Smooth muscle cell (in vitro differentiated cells): ENCODE results near the gene E4F1. TPM values are rescaled to one million over a fixed set of nuclear protein-coding genes. Genes with fewer than 3 reads are reported as not detected.

Experiments used
- DNase-seq: peaks from one replicate; lab custom pipeline; 2025; ENCODE audit not compliant: unreplicated experiment; lab: John Stamatoyannopoulos, UW
- H2AFZ ChIP-seq: fragments of 200-600 bp; sonication (generic); 2 replicates; pipeline ENCODE4 v1.6.0; 2016; ENCODE audit warnings: antibody characterized with exemption, low read depth, mild to moderate bottlenecking
- H3F3A ChIP-seq: fragments of 200-600 bp; sonication (generic); 2 replicates; pipeline ENCODE4 v1.6.0; 2017; ENCODE audit warnings: antibody characterized with exemption, low read depth
- H3K27ac ChIP-seq: fragments of 200-600 bp; sonication (generic); 2 replicates; pipeline ENCODE4 v1.5.1; 2016; ENCODE audit warnings: low read depth, mild to moderate bottlenecking
- H3K27me3 ChIP-seq: fragments of 200-600 bp; sonication (generic); 2 replicates; pipeline ENCODE4 v1.6.1; 2016; ENCODE audit warnings: low read depth, mild to moderate bottlenecking
- H3K36me3 ChIP-seq: fragments of 200-600 bp; sonication (generic); 2 replicates; pipeline ENCODE4 v1.5.1; 2016; ENCODE audit warnings: low read depth
- H3K4me1 ChIP-seq: fragments of 200-600 bp; sonication (generic); 2 replicates; pipeline ENCODE4 v1.5.1; 2016; ENCODE audit warnings: low read depth
- H3K4me2 ChIP-seq: fragments of 200-600 bp; sonication (generic); 2 replicates; pipeline ENCODE4 v1.6.0; 2016; ENCODE audit warnings: mild to moderate bottlenecking
- H3K4me3 ChIP-seq: fragments of 200-600 bp; sonication (generic); 2 replicates; pipeline ENCODE4 v1.5.1; 2016; ENCODE audit warnings: mild to moderate bottlenecking
- H3K79me2 ChIP-seq: fragments of 200-600 bp; sonication (generic); 2 replicates; pipeline ENCODE4 v1.6.0; 2016; ENCODE audit warnings: low read depth, mild to moderate bottlenecking
- H3K9ac ChIP-seq: fragments of 200-600 bp; sonication (generic); 2 replicates; pipeline ENCODE4 v1.6.0; 2016; ENCODE audit warnings: low read depth
- H3K9me3 ChIP-seq: fragments of 200-600 bp; sonication (generic); replicated peaks from 2 replicates; pipeline ENCODE4 v1.5.1; 2016; ENCODE audit warnings: low read depth
- H4K20me1 ChIP-seq: fragments of 200-600 bp; sonication (generic); 2 replicates; pipeline ENCODE4 v1.6.0; 2016; ENCODE audit warnings: low read depth
- CTCF ChIP-seq: fragments of 200-600 bp; sonication (generic); IDR thresholded peaks from 2 replicates; pipeline ENCODE4 v1.5.1; 2017; ENCODE audit warnings: borderline replicate concordance, mild to moderate bottlenecking, antibody characterized with exemption; ENCODE audit not compliant: insufficient read depth, poor library complexity, severe bottlenecking
- WGBS: methylation state at CpG from one replicate; pipeline ENCODE4 v1.1.7; 2016; ENCODE audit warnings: low lambda C conversion rate; 5-methylcytosine and 5-hydroxymethylcytosine counted together
- polyA plus RNA-seq: library from polyadenylated mRNA; unstranded; fragments of >200 nt; fragmentation: Nextera tagmentation; extraction: Ambion mirVana; gene quantifications from 2 replicates; pipeline ENCODE4 v1.2.1, GENCODE V29; 2016
- total RNA-seq: library from RNA; depleted of rRNA; stranded (reverse); fragments of >200 nt; gene quantifications from 2 replicates; pipeline ENCODE4 v1.2.3, GENCODE V29; 2014

Gene E4F1
- total and polyA plus RNA-seq, 2 experiments from 2014 or later = 12.1 to 22.4 TPM

- WGBS = under 1% methylated on average over 59 of the region's 93 CpGs
- peak; percentile 24 for TF ChIP-seq CTCF
- peak within 1 kb of the TSS; percentile 70 for H3K27ac ChIP-seq
- H3K79me2 ChIP-seq = peaks cover 7% of the 10 kb centered on the region
- H3K36me3 ChIP-seq = no peaks in the 10 kb centered on the region
- peak within 1 kb of the TSS; percentile 93 for H3K4me3 ChIP-seq
- H3K4me1 ChIP-seq = no peaks in the 10 kb centered on the region
- H3K27me3 ChIP-seq = no peaks in the 10 kb centered on the region
- peak within 1 kb of the TSS; percentile 92 for H3K9ac ChIP-seq
- H3K9me3 ChIP-seq = no peaks in the 10 kb centered on the region
- H3K4me2 ChIP-seq = peak within 1 kb of the TSS; percentile 85
- H3F3A ChIP-seq = no peaks in the 10 kb centered on the region
- no peaks in the 10 kb centered on the region for H4K20me1 ChIP-seq
- H2AFZ ChIP-seq = peak within 1 kb of the TSS; percentile 89
- DNase-seq = peak; percentile 94
Observed at GRCh38 chr16:2205104-2205966, 18.1 kb upstream of the E4F1 start, which contains the start of gene MLST8. Gene MLST8 (plus strand): TSS chr16:2205454. CDS start chr16:2206086, 632 bp downstream.

- peak overlapping the region; percentile 89 for H2AFZ ChIP-seq
- no peak overlapping the region for H3K27ac ChIP-seq
- peaks cover 7% of the 10 kb centered on the region for H3K79me2 ChIP-seq
- H3K9ac ChIP-seq = peak overlapping the region; percentile 92
- no peaks in the 10 kb centered on the region for H4K20me1 ChIP-seq
- no peaks in the 10 kb centered on the region for H3K9me3 ChIP-seq
- no peaks in the 10 kb centered on the region for H3K27me3 ChIP-seq
- DNase-seq = no peak
- H3K4me2 ChIP-seq = peak overlapping the region; percentile 85
- no peak for TF ChIP-seq CTCF
- H3K4me1 ChIP-seq = no peaks in the 10 kb centered on the region
- no peaks in the 10 kb centered on the region for H3F3A ChIP-seq
- no peaks in the 10 kb centered on the region for H3K36me3 ChIP-seq
- 48% methylated on average over 16 of the region's 16 CpGs for WGBS
- peak overlapping the region; percentile 93 for H3K4me3 ChIP-seq
Observed at GRCh38 chr16:2205967-2206313, 17.5 kb upstream of the E4F1 start.

- peak overlapping the region; percentile 93 for H3K4me3 ChIP-seq
- H3K4me2 ChIP-seq = peak overlapping the region; percentile 85
- H3K36me3 ChIP-seq = no peaks in the 10 kb centered on the region
- H2AFZ ChIP-seq = no peak overlapping the region
- H3K27me3 ChIP-seq = no peaks in the 10 kb centered on the region
- TF ChIP-seq CTCF = no peak
- no peaks in the 10 kb centered on the region for H3K4me1 ChIP-seq
- peak overlapping the region; percentile 92 for H3K9ac ChIP-seq
- H3K9me3 ChIP-seq = no peaks in the 10 kb centered on the region
- no peaks in the 10 kb centered on the region for H3F3A ChIP-seq
- DNase-seq = no peak
- no peaks in the 10 kb centered on the region for H4K20me1 ChIP-seq
- H3K27ac ChIP-seq = no peak overlapping the region
- 93% methylated on average over 17 of the region's 18 CpGs for WGBS
- peaks cover 7% of the 10 kb centered on the region for H3K79me2 ChIP-seq
Observed at GRCh38 chr16:2206420-2206779, 17.0 kb upstream of the E4F1 start.
